ENCODE data around the gene COL9A2.

COL9A2 gene

GRCh38 chr1:40256401-40257084, 60.5 kb downstream of the COL9A2 start:
- DNase-seq, result no peak

- DNase-seq, result no peak
These were observed 61.9 kb downstream of the COL9A2 start for GRCh38 chr1:40255231-40255630.

DNA sequence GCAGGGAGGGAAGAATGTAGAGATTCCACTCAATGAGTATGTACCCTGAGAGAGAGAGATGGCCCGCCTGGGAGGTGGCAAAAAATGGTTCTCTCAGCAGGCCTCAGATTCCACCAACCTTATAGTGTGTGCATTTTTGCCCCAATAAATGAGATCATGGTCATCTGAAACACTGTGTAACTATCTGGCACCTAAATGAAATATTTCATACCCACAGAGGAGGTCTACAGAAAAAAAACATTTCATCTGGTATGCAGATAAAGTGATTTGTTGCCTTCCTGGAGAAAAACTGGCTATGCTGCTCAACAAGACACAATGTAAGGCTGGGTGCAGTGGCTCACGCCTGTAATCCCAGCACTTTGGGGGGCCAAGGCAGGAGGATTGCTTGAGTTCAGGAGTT, 64.5 kb downstream of the COL9A2 start:
- no peak for DNase-seq

- no peak for DNase-seq
These were observed 65.6 kb downstream of the COL9A2 start for GRCh38 chr1:40251456-40251855.
